Spinal cord (tissue), 10 donors: ENCODE measurements around the gene SH2D1B. TPM values are rescaled to one million over a fixed set of nuclear protein-coding genes. Genes with fewer than 3 reads are reported as not detected.

Experiments used
- DNase-seq, 6 donors: peaks; one replicate each; pipeline versions ENCODE4 v3.0.0 to v3.0.0-alpha.2; 2013 to 2015; ENCODE audit warnings: low spot score in 6 of 6, low read depth in 4 of 6
- H3K27ac ChIP-seq: one replicate; pipeline ENCODE4 v1.5.1; 2013; ENCODE audit warnings: low read depth, low read length, control low read depth
- H3K27me3 ChIP-seq: one replicate; pipeline ENCODE4 v1.6.1; 2013; ENCODE audit warnings: low read length; ENCODE audit not compliant: control insufficient read depth, insufficient read depth
- H3K36me3 ChIP-seq: one replicate; pipeline ENCODE4 v1.6.1; 2013; ENCODE audit warnings: low read length; ENCODE audit not compliant: control insufficient read depth, insufficient read depth
- H3K4me1 ChIP-seq: one replicate; pipeline ENCODE4 v1.6.1; 2013; ENCODE audit warnings: low read length; ENCODE audit not compliant: control insufficient read depth, insufficient read depth
- H3K4me3 ChIP-seq: one replicate; pipeline ENCODE4 v1.5.1; 2013; ENCODE audit warnings: low read depth, low read length, control low read depth
- H3K9me3 ChIP-seq: one replicate; pipeline ENCODE4 v1.6.1; 2013; ENCODE audit warnings: low read length; ENCODE audit not compliant: control insufficient read depth, insufficient read depth
- WGBS: methylation state at CpG from one replicate; pipeline ENCODE4 v1.1.5; 2013; ENCODE audit warnings: missing lambda C conversion rate; ENCODE audit not compliant: insufficient coverage; 5-methylcytosine and 5-hydroxymethylcytosine counted together
- polyA plus RNA-seq, 2 donors: library from polyadenylated mRNA; unstranded; fragments of 120-200 nt; gene quantifications; one replicate each; pipeline ENCODE4 v1.2.1, GENCODE V29; 2013; ENCODE audit not compliant: insufficient read length in 2 of 2
- total RNA-seq, 2 donors: library from RNA; depleted of rRNA in 1 of 2; stranded (reverse); fragments of 120-200 nt in 1 of 2; fragments of >200 nt in 1 of 2; gene quantifications; one replicate each; pipeline versions ENCODE4 v1.2.3 to v1.2.4, GENCODE V29; 2013 to 2014
- donor health status: healthy.

SH2D1B gene
- total and polyA plus RNA-seq, 4 donors: 0.10 to 0.17 TPM; not detected in 2

GRCh38 chr1:162367772-162368171, 44.2 kb downstream of the SH2D1B start:
- Histone ChIP-seq H3K4me1 (peaks cover 6% of the 10 kb centered on the region), H3K36me3 (peaks cover 22% of the 10 kb centered on the region), H3K4me3 (no peak overlapping the region), H3K27me3 (no peaks in the 10 kb centered on the region), H3K9me3 (no peaks in the 10 kb centered on the region), H3K27ac (no peak overlapping the region)
- 89% methylated on average over 5 of the region's 10 CpGs for WGBS
- DNase-seq: no peak

DNA sequence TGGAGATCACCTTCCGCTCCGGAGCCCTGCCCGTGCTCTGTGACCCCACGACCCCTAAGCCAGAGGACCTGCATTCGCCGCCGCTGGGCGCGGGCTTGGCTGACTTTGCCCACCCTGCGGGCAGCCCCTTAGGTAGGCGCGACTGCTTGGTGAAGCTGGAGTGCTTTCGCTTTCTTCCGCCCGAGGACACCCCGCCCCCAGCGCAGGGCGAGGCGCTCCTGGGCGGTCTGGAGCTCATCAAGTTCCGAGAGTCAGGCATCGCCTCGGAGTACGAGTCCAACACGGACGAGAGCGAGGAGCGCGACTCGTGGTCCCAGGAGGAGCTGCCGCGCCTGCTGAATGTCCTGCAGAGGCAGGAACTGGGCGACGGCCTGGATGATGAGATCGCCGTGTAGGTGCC, 44.9 kb downstream of the SH2D1B start:
- Histone ChIP-seq H3K27me3 (no peaks in the 10 kb centered on the region), H3K4me1 (no peaks in the 10 kb centered on the region), H3K27ac (no peak overlapping the region), H3K9me3 (no peaks in the 10 kb centered on the region), H3K36me3 (peaks cover 22% of the 10 kb centered on the region), H3K4me3 (no peak overlapping the region)
- 88% methylated on average over 36 of the region's 36 CpGs for WGBS
- DNase-seq: no peak

DNA sequence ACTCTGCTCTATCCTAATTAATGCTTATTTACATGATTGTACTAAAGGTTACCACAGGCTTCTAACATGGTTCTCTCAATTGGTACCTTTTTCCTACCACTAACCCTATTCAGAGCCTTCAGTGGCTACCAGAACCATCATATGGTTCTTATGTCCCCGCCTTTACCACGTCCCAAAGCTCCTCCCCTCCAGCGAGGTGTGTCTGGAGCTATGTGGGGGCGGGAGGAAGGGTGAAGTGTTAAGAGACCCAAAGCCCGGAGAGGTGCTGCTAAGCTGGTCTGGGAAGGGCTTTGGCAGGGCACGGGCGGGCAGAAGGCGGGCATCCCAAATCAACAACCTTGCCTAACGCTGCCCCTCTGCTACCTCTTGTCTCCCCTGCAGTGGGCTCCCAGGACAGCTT, 45.3 kb downstream of the SH2D1B start:
- H3K4me3 ChIP-seq: no peak overlapping the region
- no peak overlapping the region for H3K27ac ChIP-seq

GRCh38 chr1:162366149-162366548, 45.8 kb downstream of the SH2D1B start:
- Histone ChIP-seq H3K4me3 (no peak overlapping the region), H3K27ac (no peak overlapping the region), H3K36me3 (peaks cover 22% of the 10 kb centered on the region), H3K9me3 (no peaks in the 10 kb centered on the region), H3K27me3 (no peaks in the 10 kb centered on the region), H3K4me1 (no peaks in the 10 kb centered on the region)
- 100% methylated on average over 3 of the region's 4 CpGs for WGBS
- no peak for DNase-seq

More for the DNA sequence above, 45.3 kb downstream of the SH2D1B start:
- Histone ChIP-seq H3K4me1 (no peaks in the 10 kb centered on the region), H3K36me3 (peaks cover 22% of the 10 kb centered on the region), H3K9me3 (no peaks in the 10 kb centered on the region), H3K27me3 (no peaks in the 10 kb centered on the region)
- whole genome bisulfite sequencing: 92% methylated on average over 5 of the region's 9 CpGs
- DNase-seq: no peak

- 90% methylated on average over 10 of the region's 10 CpGs for WGBS
- peaks cover under 1% of the 10 kb centered on the region for H3K4me1 ChIP-seq
- no peak overlapping the region for H3K27ac ChIP-seq
- peaks cover 22% of the 10 kb centered on the region for H3K36me3 ChIP-seq
- H3K27me3 ChIP-seq: no peaks in the 10 kb centered on the region
- no peak for DNase-seq
- no peak overlapping the region for H3K4me3 ChIP-seq
- no peaks in the 10 kb centered on the region for H3K9me3 ChIP-seq
Observed at GRCh38 chr1:162365284-162366020, 46.5 kb downstream of the SH2D1B start.

DNA sequence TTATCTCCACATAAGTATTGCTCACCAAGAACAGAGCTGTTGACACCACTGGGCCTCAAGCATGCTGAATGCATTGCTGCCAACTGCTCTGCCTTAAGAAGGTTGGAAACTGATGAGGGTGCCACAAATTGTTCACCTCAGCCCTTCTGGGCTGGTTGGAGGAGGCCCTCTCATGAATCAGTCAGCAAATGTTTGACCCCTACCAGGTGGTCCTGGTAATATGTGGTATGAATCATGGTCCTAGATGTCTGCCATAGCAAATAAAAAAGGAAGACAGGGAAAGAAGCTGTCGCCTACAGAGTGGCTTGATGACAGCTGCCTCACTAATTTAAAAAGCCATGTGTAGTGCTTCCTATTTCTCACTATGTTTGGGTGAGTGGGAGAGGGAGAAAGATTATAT, 47.4 kb downstream of the SH2D1B start:
- Histone ChIP-seq H3K4me1 (peaks cover 5% of the 10 kb centered on the region), H3K27me3 (no peaks in the 10 kb centered on the region), H3K27ac (no peak overlapping the region), H3K9me3 (no peaks in the 10 kb centered on the region), H3K36me3 (peaks cover 18% of the 10 kb centered on the region), H3K4me3 (no peak overlapping the region)
- 88% methylated on average over 1 of the region's 1 CpG for WGBS
- DNase-seq: no peak

GRCh38 chr1:162363823-162364222, 48.1 kb downstream of the SH2D1B start:
- Histone ChIP-seq H3K4me3 (no peak overlapping the region), H3K9me3 (no peaks in the 10 kb centered on the region), H3K27me3 (no peaks in the 10 kb centered on the region), H3K27ac (no peak overlapping the region), H3K36me3 (peaks cover 17% of the 10 kb centered on the region), H3K4me1 (peaks cover 5% of the 10 kb centered on the region)
- WGBS: 80% methylated on average over 3 of the region's 3 CpGs
- no peak for DNase-seq

GRCh38 chr1:162361349-162361748, 50.6 kb downstream of the SH2D1B start:
- Histone ChIP-seq H3K4me3 (no peak overlapping the region), H3K27me3 (no peaks in the 10 kb centered on the region), H3K36me3 (peaks cover 13% of the 10 kb centered on the region), H3K4me1 (peaks cover 5% of the 10 kb centered on the region), H3K27ac (no peak overlapping the region), H3K9me3 (no peaks in the 10 kb centered on the region)
- peak in 1 of 6 donors; percentile 13 for DNase-seq
- WGBS: 82% methylated on average over 5 of the region's 5 CpGs

DNA sequence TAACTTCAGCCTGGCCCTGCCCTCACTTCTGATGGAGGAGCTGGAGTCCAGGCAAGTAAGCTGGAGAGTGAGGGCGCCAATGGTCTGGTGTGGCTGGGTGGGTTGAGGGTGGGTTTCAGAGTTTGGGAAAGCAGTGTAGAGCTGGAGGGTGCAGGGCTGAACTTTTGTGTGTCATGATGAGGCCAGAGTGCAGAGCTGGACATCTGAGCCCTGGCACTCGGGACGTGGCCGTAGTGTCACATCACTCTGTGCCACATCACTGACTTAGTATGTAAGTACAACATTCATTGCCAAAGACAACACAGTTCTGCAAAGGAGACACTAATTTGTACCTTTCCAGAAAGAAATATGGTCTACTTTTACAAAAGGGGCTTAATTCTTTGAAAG, 51.1 kb downstream of the SH2D1B start:
- Histone ChIP-seq H3K36me3 (peaks cover 16% of the 10 kb centered on the region), H3K27ac (no peak overlapping the region), H3K9me3 (no peaks in the 10 kb centered on the region), H3K4me3 (no peak overlapping the region), H3K4me1 (peaks cover 5% of the 10 kb centered on the region), H3K27me3 (no peaks in the 10 kb centered on the region)
- 100% methylated on average over 1 of the region's 4 CpGs for WGBS
- DNase-seq: no peak

GRCh38 chr1:162360237-162360873, 51.6 kb downstream of the SH2D1B start:
- Histone ChIP-seq H3K9me3 (no peaks in the 10 kb centered on the region), H3K4me1 (peaks cover 5% of the 10 kb centered on the region), H3K27me3 (no peaks in the 10 kb centered on the region), H3K4me3 (no peak overlapping the region), H3K27ac (no peak overlapping the region), H3K36me3 (peaks cover 16% of the 10 kb centered on the region)
- 78% methylated on average over 8 of the region's 10 CpGs for WGBS
- peak in 1 of 6 donors; percentile 22 for DNase-seq
